Fibroblast of lung (primary cell): Measurements from ENCODE around the gene PUM2. TPM values are rescaled to one million over a fixed set of nuclear protein-coding genes. Genes with fewer than 3 reads are reported as not detected.

ENCODE experiments used
- DNase-seq, 2 donors: peaks; one replicate each; pipeline versions ENCODE4 v3.0.0 to v3.0.0-alpha.2; 2010; ENCODE audit warnings: low read depth in 2 of 2
- H2AFZ ChIP-seq: 2 replicates; pipeline ENCODE4 v1.5.1; 2012; ENCODE audit warnings: low read length, control low read depth, inconsistent platforms
- H3K27ac ChIP-seq: 2 replicates; pipeline ENCODE4 v1.5.1; 2011; ENCODE audit warnings: low read length, control low read depth; ENCODE audit not compliant: insufficient read depth
- H3K27me3 ChIP-seq: 2 replicates; pipeline ENCODE4 v1.5.1; 2011; ENCODE audit warnings: mild to moderate bottlenecking, low read length; ENCODE audit not compliant: control insufficient read depth, insufficient read depth
- H3K36me3 ChIP-seq: 2 replicates; pipeline ENCODE4 v1.5.1; 2011; ENCODE audit warnings: low read length; ENCODE audit not compliant: control insufficient read depth, insufficient read depth
- H3K4me1 ChIP-seq: 2 replicates; pipeline ENCODE4 v1.5.1; 2011; ENCODE audit warnings: low read length; ENCODE audit not compliant: control insufficient read depth, insufficient read depth; ENCODE audit errors: extremely low read depth
- H3K4me2 ChIP-seq: 2 replicates; pipeline ENCODE4 v1.5.1; 2011; ENCODE audit warnings: low read length, control low read depth; ENCODE audit not compliant: insufficient read depth; ENCODE audit errors: extremely low read depth
- H3K4me3 ChIP-seq, 4 experiments: fragments of 200-600 bp in 1 of 4; sonication (generic) in 1 of 4; replicated peaks in 1 of 4; 2 replicates each; pipeline ENCODE4 v1.5.1; 2011 to 2016; ENCODE audit warnings: low read length in 4 of 4, low read depth in 3 of 4, mild to moderate bottlenecking in 3 of 4, control low read depth in 2 of 4, inconsistent platforms in 1 of 4, mixed read lengths in 1 of 4; ENCODE audit not compliant: insufficient read depth in 1 of 4; ENCODE audit errors: control extremely low read depth in 1 of 4
- H3K79me2 ChIP-seq: 2 replicates; pipeline ENCODE4 v1.5.1; 2012; ENCODE audit warnings: mild to moderate bottlenecking, low read length, inconsistent platforms; ENCODE audit not compliant: control insufficient read depth, insufficient read depth
- H3K9ac ChIP-seq: 2 replicates; pipeline ENCODE4 v1.5.1; 2011; ENCODE audit warnings: mild to moderate bottlenecking, low read length, control low read depth; ENCODE audit not compliant: insufficient read depth
- H3K9me3 ChIP-seq: 2 replicates; pipeline ENCODE4 v1.5.1; 2012; ENCODE audit warnings: low read depth, low read length; ENCODE audit not compliant: control insufficient read depth, insufficient read depth
- H4K20me1 ChIP-seq: 2 replicates; pipeline ENCODE4 v1.5.1; 2011; ENCODE audit warnings: low read length; ENCODE audit not compliant: control insufficient read depth, insufficient read depth; ENCODE audit errors: extremely low read depth
- CTCF ChIP-seq, 2 donors: IDR thresholded peaks in 1 of 2; conservative IDR thresholded peaks in 1 of 2; 1 replicate in 1 of 2; 2 replicates in 1 of 2; pipeline ENCODE4 v1.5.1; 2011 to 2012; ENCODE audit warnings: low read length in 2 of 2, control low read depth in 1 of 2, inconsistent platforms in 1 of 2, low read depth in 1 of 2, mild to moderate bottlenecking in 1 of 2
- EZH2 ChIP-seq: IDR thresholded peaks from 2 replicates; pipeline ENCODE4 v1.5.1; 2012; ENCODE audit warnings: low read length, control low read depth, mild to moderate bottlenecking; ENCODE audit errors: missing control alignments
- polyA plus RNA-seq, 2 donors: library from polyadenylated mRNA; depleted of rRNA in 1 of 2; stranded (reverse) in 1 of 2; unstranded in 1 of 2; fragments of >200 nt; gene quantifications; 2 replicates each; pipeline ENCODE4 v1.2.1, GENCODE V29; 2011 to 2012; ENCODE audit warnings: missing spikeins in 1 of 2
- total RNA-seq: library from RNA; depleted of rRNA; stranded (reverse); fragments of >200 nt; gene quantifications from 2 replicates; pipeline ENCODE4 v1.2.1, GENCODE V29; 2014

Gene PUM2
- total and polyA plus RNA-seq, 2 donors (not counting 1 experiment from before 2014, with no cell fraction given): 48.2 to 54.2 TPM

DNA sequence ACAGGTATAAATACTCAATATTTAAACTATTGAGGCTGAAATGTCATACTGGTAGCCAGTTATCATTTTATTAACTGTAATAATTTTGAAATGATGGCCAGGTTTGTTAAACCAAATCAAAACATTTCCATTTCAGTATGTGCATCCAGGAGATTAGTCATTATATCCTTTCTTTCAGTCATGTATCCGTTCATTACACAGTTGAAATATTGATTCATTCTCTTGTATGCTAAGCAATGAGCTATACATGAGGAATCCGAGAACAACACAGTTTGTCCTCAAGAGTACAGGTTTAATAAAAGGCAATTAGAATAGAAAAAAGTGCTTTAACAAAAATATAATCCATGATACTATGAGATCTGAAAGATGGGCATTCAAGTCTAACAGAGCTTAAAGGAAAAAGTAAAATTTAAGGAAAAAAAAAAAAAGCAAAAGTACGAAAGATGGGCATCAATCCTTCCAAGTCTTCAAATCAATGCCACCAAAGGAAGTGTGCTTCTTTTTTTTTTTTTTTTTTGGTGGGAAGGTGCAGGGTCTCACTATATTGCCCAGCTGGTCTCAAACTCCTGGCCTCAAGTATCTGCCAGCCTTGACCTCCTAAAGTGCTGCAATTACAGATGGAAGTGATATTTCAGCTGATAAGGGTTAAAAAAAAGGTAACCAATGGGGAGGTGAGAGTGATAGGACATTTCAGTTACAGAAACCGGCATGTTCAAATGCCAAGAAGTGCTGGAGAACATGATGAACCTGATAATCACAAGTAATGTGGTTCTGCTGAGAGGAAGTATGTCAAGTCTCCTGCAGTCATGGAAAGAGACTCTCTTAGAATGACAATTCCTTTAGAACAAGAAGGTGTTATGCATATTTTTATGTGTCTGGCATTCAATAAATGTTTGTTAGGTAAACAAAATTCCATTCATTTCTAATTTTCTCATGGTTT lies 35.8 kb downstream of the PUM2 start:
- no peak overlapping the region for H3K4me2 ChIP-seq

DNA sequence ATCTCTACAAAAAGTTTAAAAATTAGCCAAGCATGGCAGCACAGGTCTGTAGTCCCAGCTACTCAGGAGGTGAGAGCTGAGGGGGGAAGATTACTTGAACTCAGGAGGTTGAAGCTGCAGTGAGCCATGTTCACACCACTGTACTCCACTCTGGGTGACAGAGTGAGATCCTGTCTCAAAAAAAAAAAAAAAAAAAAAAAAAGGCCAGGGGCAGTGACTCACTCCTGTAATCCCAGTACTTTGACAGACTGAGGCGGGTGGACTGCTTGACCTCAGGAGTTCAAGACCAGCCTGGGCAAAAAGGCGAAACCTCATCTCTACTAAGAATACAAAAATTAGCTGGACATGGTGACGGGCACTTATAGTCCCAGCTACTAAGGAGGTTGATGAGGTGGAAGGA lies 37.0 kb downstream of the PUM2 start:
- Histone ChIP-seq H3K9ac (no peak overlapping the region), H3K4me2 (no peak overlapping the region), H3K4me1 (no peaks in the 10 kb centered on the region), H3K27me3 (no peaks in the 10 kb centered on the region), H3K4me3 (no peak overlapping the region), H3K9me3 (no peaks in the 10 kb centered on the region), H3K27ac (no peak overlapping the region), H2AFZ (no peak overlapping the region), H3K79me2 (peaks cover 16% of the 10 kb centered on the region), H4K20me1 (no peaks in the 10 kb centered on the region), H3K36me3 (peaks cover 7% of the 10 kb centered on the region)
- TF ChIP-seq EZH2 (no peak), CTCF (conservative IDR thresholded peaks at IDR 0.05 in 1 of 2, IDR thresholded peaks at IDR 0.05 in 1 of 2; ENCODE audit: low read depth in 1 of 2, low read length in 2 of 2) (no peak)
- DNase-seq: peak; percentile 21 to 25

More for the DNA sequence above, 35.8 kb downstream of the PUM2 start:
- Histone ChIP-seq H3K27me3 (no peaks in the 10 kb centered on the region), H3K4me3 (no peak overlapping the region), H3K9ac (no peak overlapping the region), H3K27ac (no peak overlapping the region), H4K20me1 (no peaks in the 10 kb centered on the region), H3K4me1 (no peaks in the 10 kb centered on the region), H3K79me2 (peaks cover 25% of the 10 kb centered on the region), H3K36me3 (peaks cover 7% of the 10 kb centered on the region), H2AFZ (no peak overlapping the region), H3K9me3 (no peaks in the 10 kb centered on the region)
- TF ChIP-seq CTCF (conservative IDR thresholded peaks at IDR 0.05 in 1 of 2, IDR thresholded peaks at IDR 0.05 in 1 of 2; ENCODE audit: low read depth in 1 of 2, low read length in 2 of 2) (no peak), EZH2 (no peak)
- peak in 1 of 2 donors; percentile 54 for DNase-seq

DNA sequence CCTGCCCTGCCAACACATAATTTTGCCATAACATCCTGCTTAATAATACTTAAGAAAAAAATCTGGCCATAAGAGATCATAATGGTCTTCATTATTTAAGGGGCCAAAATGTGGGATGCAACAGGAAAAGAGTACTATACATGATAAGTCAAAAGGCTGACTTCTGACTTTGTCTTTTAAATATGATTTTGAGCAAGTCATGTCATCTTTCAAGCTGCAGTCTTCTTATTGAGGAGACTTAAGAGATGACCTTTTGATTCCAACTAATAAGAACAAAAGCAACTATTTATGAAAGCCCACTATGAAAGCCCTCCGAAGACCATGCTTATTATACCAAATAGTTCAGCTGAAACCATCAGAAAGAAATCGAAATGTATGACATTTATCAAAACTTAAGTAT lies 41.6 kb downstream of the PUM2 start:
- no peaks in the 10 kb centered on the region for H3K27me3 ChIP-seq
- peaks cover 2% of the 10 kb centered on the region for H3K36me3 ChIP-seq
- no peak overlapping the region for H2AFZ ChIP-seq
- no peak overlapping the region for H3K4me3 ChIP-seq
- no peak overlapping the region for H3K4me2 ChIP-seq
- no peak for TF ChIP-seq EZH2
- no peak for TF ChIP-seq CTCF (conservative IDR thresholded peaks at IDR 0.05 in 1 of 2, IDR thresholded peaks at IDR 0.05 in 1 of 2; ENCODE audit: low read depth in 1 of 2, low read length in 2 of 2)
- peaks cover 10% of the 10 kb centered on the region for H3K79me2 ChIP-seq
- H3K9me3 ChIP-seq: no peaks in the 10 kb centered on the region
- no peak overlapping the region for H3K27ac ChIP-seq
- no peak overlapping the region for H3K9ac ChIP-seq
- DNase-seq: no peak
- peaks cover 10% of the 10 kb centered on the region for H3K4me1 ChIP-seq
- H4K20me1 ChIP-seq: no peaks in the 10 kb centered on the region
